ENCODE measurements around the gene KIF5B. TPM values are rescaled to one million over a fixed set of nuclear protein-coding genes. Genes with fewer than 3 reads are reported as not detected.
"Not testable (repeated sequence)": the region's sequence is repeated elsewhere in the genome, so short reads cannot be mapped to it uniquely, and the experiment has no call there.

The KIF5B gene
- total RNA-seq, 2 donors from 2014 or later: 148 to 164 TPM

DNA sequence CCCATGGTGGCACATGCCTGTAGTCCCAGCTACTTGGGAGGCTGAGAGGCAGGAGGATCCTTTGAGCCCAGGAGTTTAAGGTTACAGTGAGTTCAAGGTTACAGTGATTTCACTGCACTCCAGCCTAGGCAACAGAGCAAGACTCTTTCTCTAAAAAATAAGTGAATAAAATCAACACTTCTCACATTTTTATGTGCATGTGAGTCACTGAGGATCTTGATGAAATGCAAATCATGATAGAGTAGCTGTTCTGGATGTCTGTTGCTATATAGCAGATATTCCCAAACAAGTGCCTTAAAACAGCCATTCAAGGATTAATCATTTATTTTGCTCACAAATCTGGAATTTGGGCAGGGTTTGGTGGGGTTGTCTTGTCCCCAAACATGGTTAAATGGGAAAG is 65.3 kb downstream of the KIF5B start:
- H3K4me1 ChIP-seq (ENCODE audit: control insufficient read depth in 1 of 2, low read depth in 2 of 2): no peaks in the 10 kb centered on the region
- no peaks in the 10 kb centered on the region for H3K27me3 ChIP-seq (replicated peaks; ENCODE audit: insufficient read depth)
- TF ChIP-seq, protein P1, sequence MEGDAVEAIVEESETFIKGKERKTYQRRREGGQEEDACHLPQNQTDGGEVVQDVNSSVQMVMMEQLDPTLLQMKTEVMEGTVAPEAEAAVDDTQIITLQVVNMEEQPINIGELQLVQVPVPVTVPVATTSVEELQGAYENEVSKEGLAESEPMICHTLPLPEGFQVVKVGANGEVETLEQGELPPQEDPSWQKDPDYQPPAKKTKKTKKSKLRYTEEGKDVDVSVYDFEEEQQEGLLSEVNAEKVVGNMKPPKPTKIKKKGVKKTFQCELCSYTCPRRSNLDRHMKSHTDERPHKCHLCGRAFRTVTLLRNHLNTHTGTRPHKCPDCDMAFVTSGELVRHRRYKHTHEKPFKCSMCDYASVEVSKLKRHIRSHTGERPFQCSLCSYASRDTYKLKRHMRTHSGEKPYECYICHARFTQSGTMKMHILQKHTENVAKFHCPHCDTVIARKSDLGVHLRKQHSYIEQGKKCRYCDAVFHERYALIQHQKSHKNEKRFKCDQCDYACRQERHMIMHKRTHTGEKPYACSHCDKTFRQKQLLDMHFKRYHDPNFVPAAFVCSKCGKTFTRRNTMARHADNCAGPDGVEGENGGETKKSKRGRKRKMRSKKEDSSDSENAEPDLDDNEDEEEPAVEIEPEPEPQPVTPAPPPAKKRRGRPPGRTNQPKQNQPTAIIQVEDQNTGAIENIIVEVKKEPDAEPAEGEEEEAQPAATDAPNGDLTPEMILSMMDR (IDR thresholded peaks at IDR 0.05): no peak
- no peak overlapping the region for H3K4me3 ChIP-seq
- no peaks in the 10 kb centered on the region for H3K9me3 ChIP-seq
- H3K27ac ChIP-seq: no peak overlapping the region
- no peak for ATAC-seq (ENCODE audit: insufficient number of reproducible peaks, low FRiP score, low read depth)
- no peak for DNase-seq (ENCODE audit: low spot score)
- H3K36me3 ChIP-seq: no peaks in the 10 kb centered on the region

DNA sequence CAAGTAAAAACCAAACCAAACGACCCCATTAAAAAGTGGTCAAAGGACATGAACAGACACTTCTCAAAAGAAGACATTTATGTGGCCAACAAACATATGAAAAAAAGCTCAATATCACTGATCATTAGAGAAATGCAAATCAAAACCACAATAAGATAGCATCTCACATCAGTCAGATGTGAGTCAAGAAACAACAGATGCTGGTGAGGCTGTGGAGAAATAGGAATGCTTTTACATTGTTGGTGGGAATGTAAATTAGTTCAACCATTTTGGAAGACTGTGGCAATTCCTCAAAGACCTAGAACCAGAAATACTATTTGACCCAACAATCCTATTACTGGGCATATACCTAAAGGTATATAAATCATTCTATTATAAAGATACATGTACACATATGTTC is 68.4 kb downstream of the KIF5B start:
- not testable (repeated sequence) for ATAC-seq (ENCODE audit: insufficient number of reproducible peaks, low FRiP score, low read depth); DNase-seq (ENCODE audit: low spot score); H3K4me3 ChIP-seq; H3K27me3 ChIP-seq (replicated peaks; ENCODE audit: insufficient read depth); H3K9me3 ChIP-seq; H3K36me3 ChIP-seq; H3K27ac ChIP-seq; H3K4me1 ChIP-seq (ENCODE audit: control insufficient read depth in 1 of 2, low read depth in 2 of 2)

DNA sequence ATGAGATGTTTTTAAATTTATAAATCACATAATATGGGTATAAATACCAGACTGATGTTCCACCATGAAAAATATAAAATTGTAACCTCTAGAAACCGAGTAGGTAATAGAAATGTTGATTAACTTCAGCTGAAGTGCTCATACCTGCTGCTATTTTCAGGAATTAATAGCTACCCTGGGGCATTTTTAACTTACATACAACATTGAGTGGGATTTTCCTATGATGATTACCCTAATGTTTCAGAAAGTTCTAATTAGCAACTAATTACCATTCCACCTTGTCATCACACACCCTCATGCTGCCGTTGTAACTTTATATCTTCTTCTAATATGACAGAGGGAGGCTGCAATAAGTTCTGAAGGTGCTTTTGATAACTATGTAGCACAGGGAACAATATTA is 74.1 kb downstream of the KIF5B start:
- H3K27me3 ChIP-seq (replicated peaks; ENCODE audit: insufficient read depth): no peaks in the 10 kb centered on the region
- no peak overlapping the region for H3K4me3 ChIP-seq
- H3K36me3 ChIP-seq: no peaks in the 10 kb centered on the region
- no peak overlapping the region for H3K27ac ChIP-seq
- no peaks in the 10 kb centered on the region for H3K4me1 ChIP-seq (ENCODE audit: control insufficient read depth in 1 of 2, low read depth in 2 of 2)
- TF ChIP-seq, protein P1 (IDR thresholded peaks at IDR 0.05): no peak
- no peaks in the 10 kb centered on the region for H3K9me3 ChIP-seq
- DNase-seq (ENCODE audit: low spot score) (no peak), ATAC-seq (ENCODE audit: insufficient number of reproducible peaks, low FRiP score, low read depth) (no peak)

DNA sequence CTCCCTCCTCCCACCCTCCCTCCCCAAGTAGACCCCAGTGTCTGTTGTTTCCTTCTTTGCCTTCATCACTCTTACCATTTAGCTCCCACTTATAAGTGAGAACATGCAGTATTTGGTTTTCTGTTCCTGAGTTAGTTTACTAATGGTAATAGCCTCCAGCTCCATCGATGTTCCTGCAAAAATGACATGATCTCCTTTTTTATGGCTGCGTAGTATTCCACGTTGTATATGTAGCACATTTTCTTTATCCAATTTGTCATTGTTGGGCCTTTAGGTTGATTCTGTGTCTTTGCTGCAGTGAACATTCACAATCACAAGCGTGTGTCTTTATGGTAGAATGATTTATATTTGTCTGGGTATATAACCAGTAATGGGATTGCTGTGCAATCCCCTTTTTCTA is 75.8 kb downstream of the KIF5B start:
- no peak for DNase-seq (ENCODE audit: low spot score)

DNA sequence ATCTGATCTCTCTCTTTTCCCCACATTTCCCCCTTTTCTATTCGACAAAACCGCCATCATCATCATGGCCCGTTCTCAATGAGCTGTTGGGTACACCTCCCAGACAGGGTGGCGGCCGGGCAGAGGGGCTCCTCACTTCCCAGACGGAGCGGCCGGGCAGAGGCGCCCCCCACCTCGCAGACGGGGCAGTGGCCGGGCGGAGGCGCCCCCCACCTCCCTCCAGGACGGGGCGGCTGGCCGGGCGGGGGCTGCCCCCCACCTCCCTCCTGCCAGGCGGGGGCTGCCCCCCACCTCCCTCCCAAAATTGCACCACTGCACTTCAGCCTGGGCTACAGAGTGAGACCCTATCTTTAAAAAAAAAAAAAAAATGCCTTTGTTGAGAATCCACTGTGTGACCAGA is 77.2 kb downstream of the KIF5B start:
- DNase-seq (ENCODE audit: low spot score); H3K27me3 ChIP-seq (replicated peaks; ENCODE audit: insufficient read depth); ATAC-seq (ENCODE audit: insufficient number of reproducible peaks, low FRiP score, low read depth); H3K4me3 ChIP-seq; H3K36me3 ChIP-seq; H3K4me1 ChIP-seq (ENCODE audit: control insufficient read depth in 1 of 2, low read depth in 2 of 2); H3K27ac ChIP-seq; H3K9me3 ChIP-seq: not testable (repeated sequence)

More for the DNA sequence above, 75.8 kb downstream of the KIF5B start:
- Histone ChIP-seq H3K27ac (no peak overlapping the region), H3K36me3 (no peaks in the 10 kb centered on the region), H3K4me3 (no peak overlapping the region), H3K9me3 (no peaks in the 10 kb centered on the region), H3K27me3 (replicated peaks; ENCODE audit: insufficient read depth) (no peaks in the 10 kb centered on the region), H3K4me1 (ENCODE audit: control insufficient read depth in 1 of 2, low read depth in 2 of 2) (no peaks in the 10 kb centered on the region)
- TF ChIP-seq, protein P1 (IDR thresholded peaks at IDR 0.05): no peak
- ATAC-seq (ENCODE audit: insufficient number of reproducible peaks, low FRiP score, low read depth): no peak

DNA sequence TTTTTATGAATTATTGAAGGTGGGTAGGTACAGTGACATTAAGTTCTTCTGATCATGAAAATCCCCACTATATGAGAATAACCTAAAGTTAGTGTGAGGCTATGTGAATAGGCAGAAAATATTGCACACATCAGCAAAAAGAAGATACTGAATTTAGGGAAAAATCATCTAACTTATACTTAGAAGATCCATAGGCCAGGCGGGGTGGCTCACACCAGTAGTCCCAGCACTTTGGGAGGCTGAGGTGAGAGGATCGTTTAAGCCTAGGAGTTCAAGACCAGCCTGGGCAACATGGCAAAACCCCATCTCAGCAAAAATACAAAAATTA is 78.1 kb downstream of the KIF5B start:
- Histone ChIP-seq H3K4me1 (ENCODE audit: control insufficient read depth in 1 of 2, low read depth in 2 of 2) (no peaks in the 10 kb centered on the region), H3K27ac (no peak overlapping the region), H3K9me3 (no peaks in the 10 kb centered on the region), H3K27me3 (replicated peaks; ENCODE audit: insufficient read depth) (no peaks in the 10 kb centered on the region), H3K4me3 (no peak overlapping the region), H3K36me3 (no peaks in the 10 kb centered on the region)
- DNase-seq (ENCODE audit: low spot score): no peak
- no peak for ATAC-seq (ENCODE audit: insufficient number of reproducible peaks, low FRiP score, low read depth)
- TF ChIP-seq, protein P1 (IDR thresholded peaks at IDR 0.05): no peak

Data from thoracic aorta (tissue), 2 donors.